Keratinocyte (primary cell): ENCODE measurements around the gene RSPH9. TPM values are rescaled to one million over a fixed set of nuclear protein-coding genes. Genes with fewer than 3 reads are reported as not detected.

ENCODE experiments used
- DNase-seq: peaks from one replicate; pipeline ENCODE4 v3.0.0-alpha.2; 2011; ENCODE audit warnings: low read depth, missing footprints, low spot score
- FAIRE-seq: peaks from 2 replicates; lab custom pipeline; 2011; peaks lifted over from hg19 to GRCh38; lab: Jason Lieb, UNC
- H2AFZ ChIP-seq: 2 replicates; pipeline ENCODE4 v1.6.0; 2012; ENCODE audit warnings: low read length, control low read depth, inconsistent platforms; ENCODE audit not compliant: control insufficient read depth
- H3K27ac ChIP-seq: 2 replicates; pipeline ENCODE4 v1.5.1; 2011; ENCODE audit warnings: low read length; ENCODE audit not compliant: control insufficient read depth, insufficient read depth
- H3K27me3 ChIP-seq: 3 replicates; pipeline ENCODE4 v1.6.0; 2011; ENCODE audit warnings: low read length; ENCODE audit not compliant: control insufficient read depth, insufficient read depth; ENCODE audit errors: extremely low read depth
- H3K36me3 ChIP-seq, 2 experiments: 2 replicates in 1 of 2; 3 replicates in 1 of 2; pipeline ENCODE4 v1.5.1; 2011; ENCODE audit warnings: low read length in 2 of 2, mild to moderate bottlenecking in 1 of 2; ENCODE audit not compliant: control insufficient read depth in 2 of 2, insufficient read depth in 2 of 2; ENCODE audit errors: extremely low read depth in 1 of 2
- H3K4me1 ChIP-seq: 3 replicates; pipeline ENCODE4 v1.5.1; 2011; ENCODE audit warnings: low read length; ENCODE audit not compliant: control insufficient read depth, insufficient read depth; ENCODE audit errors: extremely low read depth
- H3K4me2 ChIP-seq: 3 replicates; pipeline ENCODE4 v1.6.0; 2011; ENCODE audit warnings: low read depth, low read length; ENCODE audit not compliant: control insufficient read depth, insufficient read depth; ENCODE audit errors: extremely low read depth
- H3K4me3 ChIP-seq, 3 experiments: fragments of 200-600 bp in 1 of 3; sonication (generic) in 1 of 3; 2 replicates in 2 of 3; 3 replicates in 1 of 3; pipeline ENCODE4 v1.5.1; 2011 to 2016; ENCODE audit warnings: low read length in 3 of 3, mild to moderate bottlenecking in 3 of 3, control low read depth in 2 of 3, inconsistent platforms in 1 of 3, low read depth in 1 of 3, mixed read lengths in 1 of 3, mixed run types in 1 of 3, moderate library complexity in 1 of 3; ENCODE audit not compliant: control insufficient read depth in 2 of 3, insufficient read depth in 2 of 3; ENCODE audit errors: extremely low read depth in 1 of 3
- H3K79me2 ChIP-seq: 2 replicates; pipeline ENCODE4 v1.6.0; 2012; ENCODE audit warnings: low read length; ENCODE audit not compliant: control insufficient read depth, insufficient read depth
- H3K9ac ChIP-seq: 3 replicates; pipeline ENCODE4 v1.6.0; 2011; ENCODE audit warnings: low read length; ENCODE audit not compliant: control insufficient read depth, insufficient read depth; ENCODE audit errors: extremely low read depth
- H3K9me1 ChIP-seq: 3 replicates; pipeline ENCODE4 v1.6.0; 2011; ENCODE audit warnings: low read length; ENCODE audit not compliant: control insufficient read depth, insufficient read depth; ENCODE audit errors: extremely low read depth
- H3K9me3 ChIP-seq: 2 replicates; pipeline ENCODE4 v1.5.1; 2012; ENCODE audit warnings: low read depth, low read length; ENCODE audit not compliant: control insufficient read depth
- H4K20me1 ChIP-seq: 3 replicates; pipeline ENCODE4 v1.6.0; 2011; ENCODE audit warnings: low read length; ENCODE audit not compliant: control insufficient read depth, insufficient read depth; ENCODE audit errors: extremely low read depth
- CTCF ChIP-seq, 3 experiments: IDR thresholded peaks in 1 of 3; conservative IDR thresholded peaks in 1 of 3; optimal IDR thresholded peaks in 1 of 3; 2 replicates in 2 of 3; 3 replicates in 1 of 3; pipeline versions ENCODE3 to v1.5.1; 2011; ENCODE audit warnings: low read length in 3 of 3, mild to moderate bottlenecking in 3 of 3, moderate library complexity in 2 of 3, control low read depth in 1 of 3, inconsistent platforms in 1 of 3; ENCODE audit not compliant: insufficient read depth in 2 of 3; ENCODE audit errors: extremely low read depth in 1 of 3
- EZH2 ChIP-seq: IDR thresholded peaks from one replicate; pipeline ENCODE4 v1.6.1; 2012; ENCODE audit warnings: inconsistent platforms, mild to moderate bottlenecking, low read length, moderate library complexity
- dilution Hi-C: fragments of 300-500 bp; cut with MboI; formaldehyde crosslinking; loops from one replicate; pipeline ENCODE4 v1.7.0; 2020; ENCODE audit warnings: low sequenced_read_pairs; ENCODE audit not compliant: extremely low pct_ligation_motif_present
- polyA plus RNA-seq, 5 experiments: library from polyadenylated mRNA; depleted of rRNA in 3 of 5; stranded (reverse) in 3 of 5; stranded (forward) in 1 of 5; unstranded in 1 of 5; fragments of >200 nt; gene quantifications; 1 replicate in 1 of 5; 2 replicates in 3 of 5; 3 replicates in 1 of 5; pipeline versions ENCODE4 v1.2.1 to v1.2.3, GENCODE V29; 2011 to 2012; ENCODE audit warnings: missing spikeins in 2 of 5, low read depth in 1 of 5, low replicate concordance in 1 of 5

RSPH9 gene
- polyA plus RNA-seq, 1 donor (not counting 4 experiments of a cell fraction or from before 2014, with no cell fraction given) = not detected

GRCh38 chr6:43621836-43622180 is 23.0 kb upstream of the RSPH9 start:
- no peak overlapping the region for H3K27ac ChIP-seq
- DNase-seq = no peak
- H3K4me1 ChIP-seq = peaks cover under 1% of the 10 kb centered on the region
- no peak for FAIRE-seq
- dilution Hi-C loops = no loop called here
- no peak overlapping the region for H3K4me3 ChIP-seq
- H3K9ac ChIP-seq = no peak overlapping the region
- H2AFZ ChIP-seq = no peak overlapping the region
- peaks cover 4% of the 10 kb centered on the region for H3K79me2 ChIP-seq
- H3K36me3 ChIP-seq = peaks cover 44 to 51% of the 10 kb centered on the region in 2 experiments
- H3K9me3 ChIP-seq = no peaks in the 10 kb centered on the region
- no peaks in the 10 kb centered on the region for H3K9me1 ChIP-seq
- no peak for TF ChIP-seq CTCF (optimal IDR thresholded peaks at IDR 0.05 in 1 of 3, IDR thresholded peaks at IDR 0.05 in 1 of 3, conservative IDR thresholded peaks at IDR 0.05 in 1 of 3; ENCODE audit: extremely low read depth in 1 of 3, insufficient read depth in 2 of 3, low read length in 3 of 3)
- no peak for TF ChIP-seq EZH2
- H3K4me2 ChIP-seq = no peak overlapping the region
- H3K27me3 ChIP-seq = no peaks in the 10 kb centered on the region
- H4K20me1 ChIP-seq = peaks cover 2% of the 10 kb centered on the region

DNA sequence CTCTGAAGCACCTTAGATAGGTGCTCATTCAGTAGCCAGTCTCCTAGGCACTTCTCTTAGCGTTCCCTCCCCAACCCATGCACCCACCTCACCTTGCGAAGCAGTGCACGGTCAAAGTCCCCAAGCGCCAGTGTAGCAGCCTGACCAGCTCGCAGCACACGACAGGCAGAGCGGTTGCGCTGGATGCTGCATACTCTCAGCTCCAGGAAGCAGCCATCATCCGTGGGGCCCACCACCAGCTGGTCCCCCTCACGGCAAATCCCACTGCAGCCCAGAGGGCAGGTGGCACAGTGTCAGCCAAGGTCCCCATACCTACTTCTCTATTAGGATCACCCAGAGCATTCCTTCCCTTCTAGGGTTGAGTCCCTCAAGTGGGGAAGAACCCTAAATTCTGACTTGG is 22.3 kb upstream of the RSPH9 start:
- FAIRE-seq (no peak), DNase-seq (no peak)
- Histone ChIP-seq H4K20me1 (peaks cover 2% of the 10 kb centered on the region), H3K4me1 (peaks cover 8% of the 10 kb centered on the region), H3K79me2 (peaks cover 10% of the 10 kb centered on the region), H3K9me3 (no peaks in the 10 kb centered on the region), H3K27ac (no peak overlapping the region), H3K4me2 (no peak overlapping the region), H2AFZ (no peak overlapping the region), H3K36me3 (peaks cover 48 to 51% of the 10 kb centered on the region in 2 experiments), H3K9ac (no peak overlapping the region), H3K27me3 (no peaks in the 10 kb centered on the region), H3K9me1 (no peaks in the 10 kb centered on the region), H3K4me3 (no peak overlapping the region)
- TF ChIP-seq CTCF (optimal IDR thresholded peaks at IDR 0.05 in 1 of 3, IDR thresholded peaks at IDR 0.05 in 1 of 3, conservative IDR thresholded peaks at IDR 0.05 in 1 of 3; ENCODE audit: extremely low read depth in 1 of 3, insufficient read depth in 2 of 3, low read length in 3 of 3) (no peak), EZH2 (no peak)
- dilution Hi-C loops = no loop called here
